ENCODE results near the gene JAK2. TPM values are rescaled to one million over a fixed set of nuclear protein-coding genes. Genes with fewer than 3 reads are reported as not detected.
A peak's percentile ranks its signal among the peaks of the same experiment; 100 is the strongest.

JAK2 gene
- total RNA-seq, 1 donor, result 21.0 TPM

DNA sequence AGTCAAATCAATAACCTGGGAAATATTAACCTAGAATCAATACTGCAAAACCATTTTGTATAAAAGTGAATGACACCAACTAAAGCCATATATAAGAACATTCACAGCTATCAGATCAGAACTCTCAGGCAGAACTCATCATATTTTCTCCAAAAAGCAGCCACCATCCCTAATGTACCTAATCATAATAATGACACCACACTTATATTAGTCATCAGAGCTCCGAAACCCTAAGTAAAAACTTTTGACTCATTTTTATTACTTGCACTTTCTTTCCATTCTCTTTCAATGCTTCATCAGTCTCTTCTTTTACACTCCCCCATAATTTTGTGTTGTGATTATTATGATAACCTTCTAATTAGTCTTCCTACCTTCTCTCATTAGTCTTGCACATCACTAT, 155.1 kb downstream of the JAK2 start:
- H3K4me1 ChIP-seq (ENCODE audit: insufficient read depth, low read length), result no peaks in the 10 kb centered on the region
- no peaks in the 10 kb centered on the region for H4K20me1 ChIP-seq (ENCODE audit: insufficient read depth, low read length)
- H3K36me3 ChIP-seq (ENCODE audit: insufficient read depth, low read length), result no peaks in the 10 kb centered on the region
- no peak overlapping the region for H3K27ac ChIP-seq (ENCODE audit: low read depth, low read length)
- peak; percentile 81 for DNase-seq (ENCODE audit: insufficient read length, low spot score, missing footprints)
- no peaks in the 10 kb centered on the region for H3K27me3 ChIP-seq (ENCODE audit: insufficient read depth, low read length)
- no peaks in the 10 kb centered on the region for H3K9me3 ChIP-seq (ENCODE audit: low read depth, low read length)
- TF ChIP-seq CTCF (IDR thresholded peaks at IDR 0.05; ENCODE audit: extremely low read depth, low read depth, low read length), result no peak
- no peak overlapping the region for H3K4me3 ChIP-seq (ENCODE audit: insufficient read depth, low read length)
- H2AFZ ChIP-seq (ENCODE audit: low read length), result no peak overlapping the region
- no peaks in the 10 kb centered on the region for H3K79me2 ChIP-seq (ENCODE audit: insufficient read depth, low read length)
- H3K4me2 ChIP-seq (ENCODE audit: insufficient read depth, low read length), result no peak overlapping the region

- H3K9me3 ChIP-seq (ENCODE audit: low read depth, low read length), result no peaks in the 10 kb centered on the region
- no peak overlapping the region for H3K4me2 ChIP-seq (ENCODE audit: insufficient read depth, low read length)
- TF ChIP-seq CTCF (IDR thresholded peaks at IDR 0.05; ENCODE audit: extremely low read depth, low read depth, low read length), result no peak
- peaks cover 4% of the 10 kb centered on the region for H3K36me3 ChIP-seq (ENCODE audit: insufficient read depth, low read length)
- H3K4me1 ChIP-seq (ENCODE audit: insufficient read depth, low read length), result no peaks in the 10 kb centered on the region
- no peak for DNase-seq (ENCODE audit: insufficient read length, low spot score, missing footprints)
- no peaks in the 10 kb centered on the region for H4K20me1 ChIP-seq (ENCODE audit: insufficient read depth, low read length)
- H3K27me3 ChIP-seq (ENCODE audit: insufficient read depth, low read length), result no peaks in the 10 kb centered on the region
- no peaks in the 10 kb centered on the region for H3K79me2 ChIP-seq (ENCODE audit: insufficient read depth, low read length)
- H3K27ac ChIP-seq (ENCODE audit: low read depth, low read length), result no peak overlapping the region
- H3K4me3 ChIP-seq (ENCODE audit: insufficient read depth, low read length), result no peak overlapping the region
- no peak overlapping the region for H2AFZ ChIP-seq (ENCODE audit: low read length)
Observed at GRCh38 chr9:5144217-5144616, 159.1 kb downstream of the JAK2 start.

- no peak for DNase-seq (ENCODE audit: insufficient read length, low spot score, missing footprints)
- H3K27me3 ChIP-seq (ENCODE audit: insufficient read depth, low read length), result no peaks in the 10 kb centered on the region
- no peak overlapping the region for H3K4me2 ChIP-seq (ENCODE audit: insufficient read depth, low read length)
- no peaks in the 10 kb centered on the region for H4K20me1 ChIP-seq (ENCODE audit: insufficient read depth, low read length)
- no peak overlapping the region for H3K27ac ChIP-seq (ENCODE audit: low read depth, low read length)
- H3K36me3 ChIP-seq (ENCODE audit: insufficient read depth, low read length), result peaks cover 4% of the 10 kb centered on the region
- H3K79me2 ChIP-seq (ENCODE audit: insufficient read depth, low read length), result no peaks in the 10 kb centered on the region
- H2AFZ ChIP-seq (ENCODE audit: low read length), result no peak overlapping the region
- H3K4me1 ChIP-seq (ENCODE audit: insufficient read depth, low read length), result no peaks in the 10 kb centered on the region
- no peak for TF ChIP-seq CTCF (IDR thresholded peaks at IDR 0.05; ENCODE audit: extremely low read depth, low read depth, low read length)
- no peaks in the 10 kb centered on the region for H3K9me3 ChIP-seq (ENCODE audit: low read depth, low read length)
- no peak overlapping the region for H3K4me3 ChIP-seq (ENCODE audit: insufficient read depth, low read length)
Observed at GRCh38 chr9:5146241-5146640, 161.2 kb downstream of the JAK2 start.

Other genes starting within 250 kb of the JAK2 start
- gene AK3, start 244.1 kb upstream of the JAK2 start, total RNA-seq, result 48.9 and 77.2 TPM in 2 replicates
- 11.5 and 15.6 TPM in 2 replicates for gene RCL1, start 192.3 kb upstream of the JAK2 start, total RNA-seq
- not detected in 2 replicates for gene INSL6, start 200.4 kb downstream of the JAK2 start, total RNA-seq
- gene INSL4, start 246.1 kb downstream of the JAK2 start, total RNA-seq, result not detected in 2 replicates

All from osteoblast (primary cell).